AG09309 (cell line): Measurements from ENCODE around the gene NTNG1.

Experiments used
- DNase-seq: peaks from one replicate; pipeline ENCODE4 v3.0.0-alpha.2; 2010; ENCODE audit warnings: low read depth
- H3K4me3 ChIP-seq: 2 replicates; pipeline ENCODE4 v1.5.1; 2011; ENCODE audit warnings: mild to moderate bottlenecking, low read depth, low read length, moderate library complexity; ENCODE audit not compliant: control insufficient read depth
- TF ChIP-seq, protein P1 (sequence below): IDR thresholded peaks from 2 replicates; pipeline ENCODE4 v1.5.1; 2011; ENCODE audit warnings: mild to moderate bottlenecking, low read depth, low read length, inconsistent platforms; ENCODE audit not compliant: insufficient read depth, control insufficient read depth; ENCODE audit errors: missing control alignments

NTNG1 gene

DNA sequence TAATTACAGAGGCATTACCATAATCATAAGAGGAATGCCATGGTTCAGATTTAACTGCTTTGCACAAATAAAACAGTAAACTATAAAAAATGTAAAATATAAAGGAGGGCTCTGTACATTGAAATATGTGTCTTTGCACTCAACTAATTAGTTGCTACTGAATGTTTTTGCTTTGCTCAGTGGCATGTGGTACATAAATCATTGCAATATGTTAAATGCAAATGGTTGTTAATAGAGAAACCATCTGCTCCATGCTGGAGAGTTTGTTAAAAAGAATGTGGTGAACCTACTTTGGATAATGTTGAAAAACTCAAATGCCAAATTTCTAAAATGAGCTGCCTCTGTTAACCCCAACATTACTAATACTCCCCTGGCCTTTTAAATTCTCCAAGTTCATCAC lies 201.5 kb downstream of the NTNG1 start:
- TF ChIP-seq, protein P1, sequence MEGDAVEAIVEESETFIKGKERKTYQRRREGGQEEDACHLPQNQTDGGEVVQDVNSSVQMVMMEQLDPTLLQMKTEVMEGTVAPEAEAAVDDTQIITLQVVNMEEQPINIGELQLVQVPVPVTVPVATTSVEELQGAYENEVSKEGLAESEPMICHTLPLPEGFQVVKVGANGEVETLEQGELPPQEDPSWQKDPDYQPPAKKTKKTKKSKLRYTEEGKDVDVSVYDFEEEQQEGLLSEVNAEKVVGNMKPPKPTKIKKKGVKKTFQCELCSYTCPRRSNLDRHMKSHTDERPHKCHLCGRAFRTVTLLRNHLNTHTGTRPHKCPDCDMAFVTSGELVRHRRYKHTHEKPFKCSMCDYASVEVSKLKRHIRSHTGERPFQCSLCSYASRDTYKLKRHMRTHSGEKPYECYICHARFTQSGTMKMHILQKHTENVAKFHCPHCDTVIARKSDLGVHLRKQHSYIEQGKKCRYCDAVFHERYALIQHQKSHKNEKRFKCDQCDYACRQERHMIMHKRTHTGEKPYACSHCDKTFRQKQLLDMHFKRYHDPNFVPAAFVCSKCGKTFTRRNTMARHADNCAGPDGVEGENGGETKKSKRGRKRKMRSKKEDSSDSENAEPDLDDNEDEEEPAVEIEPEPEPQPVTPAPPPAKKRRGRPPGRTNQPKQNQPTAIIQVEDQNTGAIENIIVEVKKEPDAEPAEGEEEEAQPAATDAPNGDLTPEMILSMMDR: no peak
- no peak for DNase-seq

DNA sequence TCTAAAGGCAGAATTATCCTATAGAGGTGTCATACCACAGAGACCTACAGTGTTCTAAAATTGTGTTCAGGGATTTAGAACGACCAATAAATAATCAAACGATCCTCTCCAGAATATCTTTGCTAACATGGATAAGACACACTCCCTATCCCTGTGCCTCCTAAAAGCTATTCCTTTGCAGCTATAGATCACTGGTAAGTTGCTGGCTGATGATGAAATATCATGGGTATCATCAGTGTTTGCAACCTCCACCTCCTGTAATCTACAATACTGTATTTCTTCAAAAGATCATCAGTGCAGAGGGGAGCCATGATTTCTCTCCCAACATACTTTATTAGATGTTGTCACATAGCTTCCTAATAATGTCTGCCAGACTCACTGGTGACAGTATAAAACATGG lies 201.9 kb downstream of the NTNG1 start:
- no peak overlapping the region for H3K4me3 ChIP-seq
- TF ChIP-seq, protein P1: no peak
- DNase-seq: no peak

More for the DNA sequence above, 201.5 kb downstream of the NTNG1 start:
- H3K4me3 ChIP-seq: no peak overlapping the region

GRCh38 chr1:107343601-107344000 lies 202.8 kb downstream of the NTNG1 start:
- TF ChIP-seq, protein P1: no peak
- DNase-seq: no peak
- H3K4me3 ChIP-seq: no peak overlapping the region

DNA sequence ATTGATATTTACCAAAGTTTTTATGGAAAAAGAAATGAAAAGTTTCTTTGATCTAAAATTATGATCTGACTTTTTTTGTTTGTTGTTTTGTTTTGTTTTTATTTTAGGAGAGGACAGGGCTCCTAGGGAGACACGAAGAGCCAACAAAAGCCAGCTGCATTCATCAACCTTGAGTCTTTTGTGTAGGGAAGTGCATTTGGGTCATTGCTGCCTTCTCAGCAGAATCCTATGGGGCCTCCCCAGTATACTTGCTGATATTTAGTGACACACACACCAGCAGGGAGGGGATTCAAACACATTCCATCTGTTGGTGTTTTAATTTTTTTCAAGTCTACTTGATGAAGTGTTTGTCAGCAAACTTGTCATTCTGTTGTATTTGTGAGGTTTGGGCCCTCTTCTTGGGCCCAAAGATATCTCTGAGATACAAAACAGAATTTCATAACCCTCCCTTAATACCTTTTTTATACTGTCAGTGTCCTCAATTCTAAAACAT lies 203.5 kb downstream of the NTNG1 start:
- TF ChIP-seq, protein P1: no peak
- no peak overlapping the region for H3K4me3 ChIP-seq
- no peak for DNase-seq

DNA sequence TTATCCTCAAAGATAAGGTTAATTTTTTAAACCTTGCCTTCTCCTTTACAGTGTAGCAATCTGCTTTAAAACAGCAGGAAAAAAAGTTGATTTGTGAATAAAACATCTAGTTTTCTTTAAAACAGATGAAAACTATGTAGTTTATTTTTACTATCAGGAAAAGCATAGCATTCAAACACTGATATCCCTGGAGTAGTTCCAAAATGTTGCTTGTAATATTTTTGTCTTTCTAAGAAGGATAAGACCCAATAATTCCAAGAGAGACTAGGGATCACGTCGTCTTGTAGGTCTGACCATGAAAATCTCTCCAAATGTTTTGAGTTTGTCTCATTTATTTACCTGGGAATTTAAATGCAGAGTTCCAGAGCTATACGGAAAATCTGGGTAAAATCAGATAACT lies 204.0 kb downstream of the NTNG1 start:
- no peak for DNase-seq
- TF ChIP-seq, protein P1: no peak
- no peak overlapping the region for H3K4me3 ChIP-seq

GRCh38 chr1:107352850-107353249 lies 212.0 kb downstream of the NTNG1 start:
- H3K4me3 ChIP-seq: no peak overlapping the region
- no peak for DNase-seq
- TF ChIP-seq, protein P1: no peak

- DNase-seq: no peak
- no peak overlapping the region for H3K4me3 ChIP-seq
- TF ChIP-seq, protein P1: no peak
These were observed 216.5 kb downstream of the NTNG1 start for GRCh38 chr1:107357376-107357775.
